PC-9 (cell line): ENCODE results near the gene RNF121.

Experiments used
- CTCF ChIP-seq: fragments of 200-600 bp; sonication (generic); conservative IDR thresholded peaks from 2 replicates; pipeline ENCODE4 v1.6.1; 2017; ENCODE audit warnings: mixed run types, antibody characterized with exemption, mild to moderate bottlenecking, moderate library complexity
- EZH2 ChIP-seq: fragments of 200-600 bp; sonication (generic); IDR thresholded peaks from 2 replicates; pipeline ENCODE4 v1.8.0; 2017; ENCODE audit warnings: antibody characterized with exemption, low read depth

DNA sequence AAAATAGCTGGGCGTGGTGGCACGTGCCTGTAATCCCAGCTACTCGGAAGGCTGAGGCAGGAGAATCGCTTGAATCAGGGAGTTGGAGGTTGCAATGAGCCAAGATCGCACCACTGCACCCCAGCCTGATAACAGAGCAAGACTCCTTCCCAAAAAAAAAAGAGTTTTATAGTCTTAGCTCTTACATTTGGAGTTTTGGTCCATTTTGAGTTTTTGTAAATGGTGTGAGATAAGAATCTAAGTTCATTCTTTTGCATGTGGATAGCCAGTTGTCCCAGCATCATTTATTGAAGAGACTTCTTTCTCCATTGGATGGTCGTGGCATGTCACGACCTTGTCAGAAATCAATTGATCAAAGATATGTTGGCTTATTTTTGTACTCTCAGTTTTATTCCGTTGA lies 34.6 kb downstream of the RNF121 start:
- TF ChIP-seq EZH2 (no peak), CTCF (no peak)
